NCI-H2081 (cell line): Measurements from ENCODE around the gene RPIA.
"Not testable (repeated sequence)": the region's sequence is repeated elsewhere in the genome, so short reads cannot be mapped to it uniquely, and the experiment has no call there.

Experiments
- DNase-seq, 2 experiments: peaks; one replicate each; lab custom pipeline; 2025; lab: John Stamatoyannopoulos, UW

The RPIA gene

GRCh38 chr2:88735853-88736252 is 44.4 kb downstream of the RPIA start:
- no peak for DNase-seq

- DNase-seq = no peak
Observed at GRCh38 chr2:88736437-88736836, 45.0 kb downstream of the RPIA start.

GRCh38 chr2:88737385-88737784 is 45.9 kb downstream of the RPIA start:
- DNase-seq = no peak

GRCh38 chr2:88738271-88738670 is 46.8 kb downstream of the RPIA start:
- no peak for DNase-seq

- peak; percentile 68 to 69 for DNase-seq
Observed at GRCh38 chr2:88739985-88740600, 48.6 kb downstream of the RPIA start.

GRCh38 chr2:88746929-88747490 is 55.5 kb downstream of the RPIA start:
- DNase-seq = no peak

- DNase-seq = no peak
Observed at GRCh38 chr2:88747990-88748389, 56.5 kb downstream of the RPIA start.

- DNase-seq = no peak
Observed at GRCh38 chr2:88751768-88752167, 60.3 kb downstream of the RPIA start.

- DNase-seq = no peak
Observed at GRCh38 chr2:88753833-88754584, 62.5 kb downstream of the RPIA start.

GRCh38 chr2:88754585-88755320 is 63.3 kb downstream of the RPIA start:
- no peak for DNase-seq

GRCh38 chr2:88755836-88756235 is 64.4 kb downstream of the RPIA start:
- no peak for DNase-seq

- no peak for DNase-seq
Observed at GRCh38 chr2:88757025-88757424, 65.6 kb downstream of the RPIA start.

- not testable (repeated sequence) for DNase-seq
Observed at GRCh38 chr2:88758702-88759101, 67.2 kb downstream of the RPIA start.

- no peak for DNase-seq
Observed at GRCh38 chr2:88760819-88761598, 69.5 kb downstream of the RPIA start.

GRCh38 chr2:88764141-88764849 is 72.8 kb downstream of the RPIA start:
- no peak for DNase-seq

GRCh38 chr2:88764850-88765153 is 73.3 kb downstream of the RPIA start:
- no peak for DNase-seq

GRCh38 chr2:88765154-88765888 is 73.8 kb downstream of the RPIA start:
- no peak for DNase-seq

GRCh38 chr2:88765889-88766481 is 74.5 kb downstream of the RPIA start:
- not testable (repeated sequence) for DNase-seq

- no peak for DNase-seq
Observed at GRCh38 chr2:88770016-88770415, 78.5 kb downstream of the RPIA start.
